ENCODE data around the gene AFF3.

Gene AFF3

GRCh38 chr2:99851811-99852210, 290.6 kb downstream of the AFF3 start:
- DNase-seq: no peak

DNA sequence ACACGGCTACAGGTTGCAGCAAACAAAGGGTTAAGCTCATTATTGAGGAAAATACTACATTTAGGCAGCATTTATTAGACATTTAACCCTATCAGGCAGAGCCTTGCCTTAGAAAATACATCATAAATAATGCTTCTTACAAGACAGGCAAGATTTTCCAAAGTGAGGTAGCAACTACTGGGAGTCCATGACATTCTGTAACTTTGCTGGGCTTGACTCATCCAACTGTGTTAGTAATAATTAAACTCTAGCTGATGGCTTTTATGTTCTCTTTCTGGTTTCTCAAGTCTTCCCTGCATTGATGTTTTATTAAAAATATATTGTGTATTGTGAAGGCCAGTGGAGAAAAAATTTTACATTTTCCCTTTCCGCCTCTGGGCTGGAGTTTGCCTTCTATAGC, 291.3 kb downstream of the AFF3 start:
- DNase-seq: no peak

GRCh38 chr2:99850084-99850710, 292.2 kb downstream of the AFF3 start:
- DNase-seq: no peak

DNA sequence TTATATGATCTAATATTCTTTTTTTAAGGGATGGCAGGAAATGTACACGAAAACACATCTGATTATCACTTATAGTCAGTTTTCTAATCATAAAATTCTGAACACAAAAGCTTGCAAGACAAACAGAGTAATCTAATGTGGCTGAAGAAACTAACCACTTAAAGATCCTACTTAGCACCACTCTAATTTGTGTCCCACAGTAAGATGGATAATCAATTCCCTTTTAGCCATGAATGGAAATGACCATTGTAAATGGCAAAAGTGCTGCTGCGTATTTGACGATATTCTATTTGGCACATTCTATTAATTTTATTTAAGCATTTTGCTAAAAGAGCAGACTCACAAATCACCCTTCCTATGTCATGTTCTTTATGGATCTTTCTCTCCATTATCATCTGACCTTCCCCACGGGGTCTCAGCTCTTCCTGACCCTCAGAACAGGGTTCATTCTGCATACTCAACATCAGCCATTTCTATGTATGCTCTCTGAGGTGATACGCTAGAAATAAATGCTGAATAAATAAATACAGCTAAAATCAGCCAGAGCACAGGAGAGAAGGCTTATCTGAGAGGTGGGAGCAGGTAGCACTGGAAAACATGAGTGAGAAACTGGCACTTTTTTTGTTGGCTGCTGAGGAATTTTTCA, 295.8 kb downstream of the AFF3 start:
- no peak for DNase-seq

DNA sequence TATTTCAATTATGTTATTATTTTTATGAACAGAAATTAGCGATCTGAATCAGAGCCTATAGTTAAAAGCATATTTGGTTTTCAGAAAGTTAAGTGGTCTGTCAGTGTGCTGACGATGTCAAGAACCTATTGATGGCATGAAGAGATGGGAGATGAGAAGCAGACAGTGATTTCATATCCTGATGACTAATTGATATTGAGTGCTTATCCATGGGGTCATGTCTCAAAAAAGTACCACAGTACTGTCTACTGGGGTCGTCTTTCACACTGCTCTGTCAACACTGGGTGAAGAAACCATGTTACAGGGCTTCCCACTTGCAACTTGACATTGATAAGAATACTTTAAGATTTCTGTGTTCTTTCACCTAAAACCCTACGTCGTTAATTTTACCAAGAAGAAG, 297.1 kb downstream of the AFF3 start:
- DNase-seq: no peak

- DNase-seq: no peak
Measured at GRCh38 chr2:99842451-99842850, 299.9 kb downstream of the AFF3 start.

GRCh38 chr2:99841749-99842148, 300.6 kb downstream of the AFF3 start:
- no peak for DNase-seq

DNA sequence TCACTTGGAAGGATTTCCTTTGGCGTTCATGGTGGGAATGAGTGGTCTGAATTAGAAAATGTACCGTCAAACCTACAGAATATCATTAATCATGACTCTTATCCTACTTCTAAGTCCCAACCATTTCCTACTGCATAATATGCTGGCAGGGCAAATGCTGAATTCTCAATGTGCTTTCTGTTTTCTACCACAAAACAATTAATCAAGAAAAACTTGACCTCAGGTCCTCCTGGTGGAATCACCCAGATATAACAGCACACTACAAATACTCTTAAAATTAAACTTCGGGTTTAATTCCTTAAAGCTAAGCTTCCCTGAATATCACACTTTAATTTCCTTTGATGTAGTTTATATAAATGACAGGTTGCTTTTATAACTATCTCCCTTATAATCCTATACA, 301.6 kb downstream of the AFF3 start:
- DNase-seq: no peak

DNA sequence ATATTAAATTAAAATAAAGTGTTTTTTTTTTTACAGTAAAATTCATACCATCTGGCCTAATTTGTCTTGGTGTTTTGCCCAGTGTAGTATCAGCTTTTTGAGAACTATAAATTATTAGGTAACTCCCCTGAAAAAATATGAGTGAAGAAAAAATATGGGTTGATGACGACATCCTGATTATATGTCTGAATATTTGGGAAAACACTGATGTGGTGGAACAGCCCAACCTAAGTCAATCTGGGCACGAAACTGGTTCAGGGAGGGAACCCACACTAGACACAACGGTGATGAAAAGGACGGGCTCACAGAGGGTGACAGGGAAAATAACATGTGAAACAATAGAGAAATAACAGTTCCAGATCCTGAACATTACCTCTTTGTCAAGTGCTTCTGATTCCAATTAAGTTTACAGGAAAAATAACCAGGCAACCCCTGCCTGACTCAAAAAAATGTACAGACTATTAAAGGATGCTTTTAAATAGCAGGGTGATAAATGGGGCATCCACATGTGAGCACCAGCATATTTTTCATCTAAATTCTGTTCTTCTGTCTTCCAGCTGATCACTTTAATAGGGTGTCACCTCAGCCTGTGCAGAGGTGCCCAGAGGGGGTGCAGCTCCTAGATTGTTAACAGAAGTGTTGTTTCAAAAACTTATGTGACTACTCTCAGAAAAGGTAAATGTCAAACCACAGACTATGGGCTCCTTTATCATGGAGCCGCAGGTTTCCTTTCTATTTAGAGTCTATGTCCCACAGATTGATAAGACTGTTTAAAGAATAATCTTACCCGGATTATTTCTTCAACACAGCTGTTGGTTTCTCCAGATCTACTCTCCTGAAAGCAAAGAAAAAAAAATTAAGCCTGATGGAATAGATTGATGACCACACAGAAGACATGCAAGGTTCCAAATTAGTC, 305.4 kb downstream of the AFF3 start:
- DNase-seq: no peak

DNA sequence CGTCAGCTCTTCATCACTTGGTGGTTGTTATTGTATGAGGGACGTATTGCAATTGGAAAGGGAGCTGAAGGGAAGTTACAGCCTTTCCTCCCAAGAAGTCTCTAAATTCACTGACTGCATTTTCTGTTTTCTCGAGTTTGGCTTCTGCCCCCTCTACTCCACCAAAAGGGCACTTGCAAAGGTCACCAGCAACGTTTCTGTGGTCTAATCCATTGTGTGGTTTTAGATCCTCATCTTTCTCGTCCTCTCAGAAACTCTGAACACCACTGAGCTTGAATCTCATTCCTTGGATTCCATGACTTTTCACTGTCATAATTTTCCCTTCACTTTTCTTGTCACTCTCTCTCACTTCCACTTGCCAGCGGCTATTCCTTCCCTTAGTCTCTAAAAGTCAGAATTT, 308.0 kb downstream of the AFF3 start:
- DNase-seq: no peak

DNA sequence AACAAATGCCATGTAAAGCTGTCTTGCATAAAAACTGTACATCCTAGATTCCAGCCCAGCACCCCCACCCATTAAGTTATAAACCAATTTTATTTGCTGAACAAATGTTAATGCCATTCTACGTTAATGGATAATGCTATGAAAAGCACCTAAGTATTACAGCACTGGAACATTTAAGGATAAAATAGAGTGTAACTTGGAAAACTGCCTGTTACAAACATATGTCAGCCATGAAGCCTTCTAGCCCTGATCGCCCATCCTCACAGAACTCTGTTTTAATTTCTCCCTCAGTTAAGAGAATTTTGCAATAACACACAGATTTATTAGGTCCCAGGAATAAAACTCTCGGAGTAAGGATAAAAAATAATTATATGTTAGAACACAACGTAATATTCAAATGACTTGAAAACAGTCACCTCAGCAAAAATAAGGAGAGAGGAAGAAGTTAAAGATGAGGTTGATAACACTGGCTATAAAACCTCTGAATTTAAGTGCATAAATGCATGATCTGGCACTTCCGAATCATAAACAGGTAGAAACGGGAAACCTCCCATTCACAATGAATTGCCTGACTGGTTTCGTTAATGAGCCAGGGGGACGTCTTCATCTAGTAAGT, 308.7 kb downstream of the AFF3 start:
- DNase-seq: no peak

- DNase-seq: no peak
Measured at GRCh38 chr2:99832926-99833325, 309.5 kb downstream of the AFF3 start.

DNA sequence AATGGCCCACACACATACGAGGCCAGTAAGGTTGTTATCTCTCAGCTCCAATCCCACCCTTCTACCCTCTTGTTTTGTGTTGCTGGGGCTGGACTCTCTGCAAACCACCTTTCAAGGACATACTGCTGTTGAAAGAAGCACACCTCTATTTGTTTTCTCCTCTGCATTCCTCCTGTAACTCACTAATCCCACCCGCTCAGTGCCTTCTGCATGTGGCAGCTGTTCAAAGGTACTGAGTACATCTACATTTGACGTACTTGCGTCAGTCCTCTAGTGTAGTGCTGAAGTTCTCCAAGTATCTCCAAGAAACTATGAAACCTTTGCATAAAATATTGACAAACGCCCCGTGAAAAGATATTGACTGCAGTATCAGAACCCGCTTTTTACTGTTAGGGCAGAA, 310.6 kb downstream of the AFF3 start:
- no peak for DNase-seq

DNA sequence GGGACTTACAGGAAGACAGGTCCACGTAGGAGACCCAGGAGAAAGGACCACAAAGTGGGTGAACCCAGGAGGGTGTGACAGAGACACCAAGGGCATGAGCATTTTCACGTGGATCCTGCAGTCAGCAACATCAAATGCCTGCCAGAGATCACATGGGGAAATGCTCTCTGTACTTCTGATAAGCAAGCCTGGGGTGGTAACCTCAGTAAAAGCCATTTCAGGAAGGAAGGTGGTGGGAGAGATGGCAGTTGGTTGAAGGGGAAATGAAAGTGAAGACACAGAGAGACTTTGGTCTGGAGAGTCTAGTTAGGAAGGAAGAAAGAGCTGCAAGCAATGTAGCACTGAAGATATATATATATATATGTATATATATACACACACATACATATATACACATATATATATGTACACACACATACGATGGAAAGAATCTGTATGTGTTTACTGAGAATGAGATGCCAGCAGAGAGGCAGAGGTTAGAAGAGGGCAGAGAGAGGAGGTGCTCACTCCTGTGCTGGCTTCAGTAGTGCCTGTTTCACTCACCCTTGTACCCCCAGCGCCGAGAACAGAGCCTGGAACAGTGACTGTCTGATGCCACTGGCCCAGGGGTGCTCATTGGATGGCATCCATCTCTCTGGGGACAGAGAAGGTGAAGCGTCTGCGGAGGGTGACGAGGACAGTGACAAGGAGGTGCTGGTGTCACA, 314.9 kb downstream of the AFF3 start:
- DNase-seq: no peak

- DNase-seq: no peak
Measured at GRCh38 chr2:99825630-99826029, 316.8 kb downstream of the AFF3 start.

DNA sequence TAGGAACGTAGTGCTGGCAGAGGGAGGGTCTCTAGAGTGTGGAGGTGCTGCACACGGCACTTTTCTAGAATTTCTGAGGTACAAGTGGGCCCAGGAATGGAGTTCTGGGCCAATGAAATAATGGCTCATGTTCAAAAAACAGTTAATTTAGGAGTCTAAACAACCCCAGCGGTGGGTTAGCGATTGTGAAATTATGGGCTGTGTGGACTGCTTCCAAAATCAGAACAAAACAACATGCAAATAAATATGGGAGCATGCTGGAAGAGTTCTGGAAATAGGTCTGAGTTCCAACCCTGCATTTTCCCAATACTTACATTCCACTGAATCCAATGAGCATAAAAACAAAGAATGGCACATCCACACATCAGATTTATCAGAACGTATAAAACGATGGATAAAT, 317.6 kb downstream of the AFF3 start:
- no peak for DNase-seq

- DNase-seq: no peak
Measured at GRCh38 chr2:99822474-99823207, 319.7 kb downstream of the AFF3 start.

GRCh38 chr2:99821984-99822383, 320.4 kb downstream of the AFF3 start:
- no peak for DNase-seq

GRCh38 chr2:99821572-99821971, 320.8 kb downstream of the AFF3 start:
- no peak for DNase-seq

DNA sequence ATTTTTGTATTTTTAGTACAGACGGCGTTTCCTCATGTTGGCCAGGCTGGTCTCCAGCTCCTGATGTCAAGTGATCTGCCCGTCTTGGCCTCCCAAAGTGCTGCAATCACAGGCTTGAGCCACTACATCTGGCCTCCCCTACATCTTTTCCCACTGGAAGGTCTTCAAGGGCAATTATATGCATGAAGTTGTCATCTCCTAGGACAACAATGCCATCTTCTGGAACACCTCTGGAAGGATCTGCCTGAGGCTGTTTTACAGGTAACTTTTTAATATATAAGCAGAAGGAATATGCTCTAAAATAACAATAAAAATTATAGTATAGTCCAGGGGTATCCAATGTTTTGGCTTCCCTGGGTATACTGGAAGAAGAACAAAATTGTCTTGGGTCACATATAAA, 321.4 kb downstream of the AFF3 start:
- no peak for DNase-seq

- peak; percentile 82 for DNase-seq
Measured at GRCh38 chr2:99819766-99820165, 322.6 kb downstream of the AFF3 start.

GRCh38 chr2:99818842-99819241, 323.5 kb downstream of the AFF3 start:
- DNase-seq: peak; percentile 27

Data from NCI-H345 (cell line).